BJ (cell line): ENCODE results near the gene RASA2. TPM values are rescaled to one million over a fixed set of nuclear protein-coding genes. Genes with fewer than 3 reads are reported as not detected.

ENCODE experiments used
- CTCF ChIA-PET: fragments of 350-600 bp; formaldehyde crosslinking; extraction: SDS; loops from one replicate; lab custom pipeline; 2021; ENCODE audit warnings: antibody characterized with exemption, inconsistent platforms; lab: Yijun Ruan, JAX
- POLR2A ChIA-PET: fragments of 300-600 bp; sonication (Branson Sonifier 250); formaldehyde crosslinking; extraction: SDS; loops from one replicate; lab custom pipeline; 2021; ENCODE audit warnings: antibody characterized with exemption; lab: Charles Lee
- DNase-seq: peaks from one replicate; pipeline ENCODE4 v3.0.0-alpha.2; 2011; ENCODE audit warnings: low read depth
- H3K27me3 ChIP-seq: 2 replicates; pipeline ENCODE4 v1.6.0; 2011; ENCODE audit warnings: low read length; ENCODE audit not compliant: control insufficient read depth, insufficient read depth
- H3K36me3 ChIP-seq: 2 replicates; pipeline ENCODE4 v1.5.1; 2011; ENCODE audit warnings: low read length; ENCODE audit not compliant: control insufficient read depth, insufficient read depth
- H3K4me3 ChIP-seq: 2 replicates; pipeline ENCODE4 v1.5.1; 2011; ENCODE audit warnings: low read depth, mild to moderate bottlenecking, control low read depth, low read length
- CTCF ChIP-seq: IDR thresholded peaks from 2 replicates; pipeline ENCODE4 v1.5.1; 2011; ENCODE audit warnings: low read depth, mild to moderate bottlenecking, control low read depth, inconsistent platforms, low read length, moderate library complexity; ENCODE audit not compliant: insufficient read depth
- polyA plus RNA-seq: library from polyadenylated mRNA; depleted of rRNA; stranded (reverse); fragments of >200 nt; gene quantifications from 2 replicates; pipeline ENCODE4 v1.2.3, GENCODE V29; 2011

The RASA2 gene
- polyA plus RNA-seq, 1 experiment, result 5.6 TPM

- Histone ChIP-seq H3K4me3 (peak overlapping the region; percentile 40), H3K36me3 (no peaks in the 10 kb centered on the region), H3K27me3 (no peaks in the 10 kb centered on the region)
- no peak for TF ChIP-seq CTCF
- ChIA-PET CTCF (interaction anchor here (0.9 to 1.2 kb wide), 2 partner anchors 12 to 21 kb away, joined by 3 read pairs; no protein-coding TSS in a partner anchor), POLR2A (no interaction called here)
- peak; percentile 47 for DNase-seq
Observed at GRCh38 chr3:141485641-141486495, 959 bp upstream of the RASA2 start.

GRCh38 chr3:141486496-141486745 is 406 bp upstream of the RASA2 start:
- Histone ChIP-seq H3K4me3 (peak overlapping the region; percentile 40), H3K36me3 (no peaks in the 10 kb centered on the region), H3K27me3 (no peaks in the 10 kb centered on the region)
- ChIA-PET CTCF (interaction anchor here (0.9 kb wide), 1 partner anchor 12 kb away, joined by 3 read pairs; no protein-coding TSS in a partner anchor), POLR2A (no interaction called here)
- DNase-seq, result peak; percentile 38
- TF ChIP-seq CTCF, result no peak

GRCh38 chr3:141487521-141488252 is 860 bp downstream of the RASA2 start:
- ChIA-PET CTCF (interaction anchor here (0.7 to 1.3 kb wide), 6 partner anchors 14 to 176 kb away, joined by 3 to 5 read pairs (median 4); no protein-coding TSS in a partner anchor), POLR2A (interaction anchor here (0.6 kb wide), 2 partner anchors 76 to 337 kb away, joined by 3 to 9 read pairs; no protein-coding TSS in a partner anchor)
- no peaks in the 10 kb centered on the region for H3K36me3 ChIP-seq
- H3K27me3 ChIP-seq, result no peaks in the 10 kb centered on the region
- no peak for DNase-seq
- peak overlapping the region; percentile 83 for H3K4me3 ChIP-seq
- no peak for TF ChIP-seq CTCF

- TF ChIP-seq CTCF, result no peak
- CTCF ChIA-PET, result no interaction called here
- POLR2A ChIA-PET, result no interaction called here
- no peaks in the 10 kb centered on the region for H3K36me3 ChIP-seq
- H3K4me3 ChIP-seq, result no peak overlapping the region
- H3K27me3 ChIP-seq, result no peaks in the 10 kb centered on the region
- DNase-seq, result no peak
Observed at GRCh38 chr3:141489203-141489602, 2.4 kb downstream of the RASA2 start.

GRCh38 chr3:141491081-141491480 is 4.3 kb downstream of the RASA2 start:
- CTCF ChIA-PET, result interaction anchor here (1.0 to 1.4 kb wide), 2 partner anchors 30 to 35 kb away, joined by 3 read pairs; no protein-coding TSS in a partner anchor
- Histone ChIP-seq H3K4me3 (no peak overlapping the region), H3K27me3 (no peaks in the 10 kb centered on the region), H3K36me3 (no peaks in the 10 kb centered on the region)
- TF ChIP-seq CTCF, result no peak
- POLR2A ChIA-PET, result no interaction called here
- DNase-seq, result no peak
